DOHH2 (cell line): Measurements from ENCODE around the gene NUTM1.

ENCODE experiments used
- H3F3A ChIP-seq: fragments of 200-600 bp; sonication (generic), shearing (Covaris generic); 2 replicates; pipeline ENCODE4 v1.6.0; 2016; ENCODE audit warnings: antibody characterized with exemption, mild to moderate bottlenecking; ENCODE audit not compliant: control insufficient read depth, insufficient read depth
- H3K27ac ChIP-seq: fragments of 200-600 bp; sonication (generic); 2 replicates; pipeline ENCODE4 v1.5.1; 2014; ENCODE audit warnings: low read depth, mild to moderate bottlenecking, low read length, moderate library complexity
- H3K27me3 ChIP-seq: fragments of 200-600 bp; sonication (generic); 2 replicates; pipeline ENCODE4 v1.6.1; 2014; ENCODE audit warnings: mild to moderate bottlenecking, low read length, mixed read lengths; ENCODE audit not compliant: control insufficient read depth
- H3K36me3 ChIP-seq: fragments of 200-600 bp; sonication (generic); 2 replicates; pipeline ENCODE4 v1.6.1; 2014; ENCODE audit warnings: mild to moderate bottlenecking, low read length, moderate library complexity, mixed read lengths; ENCODE audit not compliant: control insufficient read depth
- H3K4me1 ChIP-seq: fragments of 200-600 bp; sonication (generic); 2 replicates; pipeline ENCODE4 v1.6.1; 2014; ENCODE audit warnings: mild to moderate bottlenecking, low read length, mixed read lengths; ENCODE audit not compliant: control insufficient read depth
- H3K4me2 ChIP-seq: fragments of 200-600 bp; sonication (generic); 2 replicates; pipeline ENCODE4 v1.6.0; 2014; ENCODE audit warnings: mild to moderate bottlenecking, low read length, moderate library complexity
- H3K4me3 ChIP-seq: fragments of 200-600 bp; sonication (generic); 2 replicates; pipeline ENCODE4 v1.5.1; 2014; ENCODE audit warnings: mild to moderate bottlenecking, low read length, mixed read lengths
- H3K79me2 ChIP-seq: fragments of 200-600 bp; sonication (generic); 2 replicates; pipeline ENCODE4 v1.6.1; 2014; ENCODE audit warnings: mild to moderate bottlenecking, low read length, mixed read lengths; ENCODE audit not compliant: control insufficient read depth
- H3K9me2 ChIP-seq: fragments of 200-600 bp; sonication (generic); replicated peaks from 2 replicates; pipeline ENCODE4 v1.6.1; 2014; ENCODE audit warnings: mild to moderate bottlenecking, low read length, mixed read lengths; ENCODE audit not compliant: control insufficient read depth
- H3K9me3 ChIP-seq: fragments of 200-600 bp; sonication (generic); 2 replicates; pipeline ENCODE4 v1.6.1; 2014; ENCODE audit warnings: antibody characterized with exemption, low read length, mixed read lengths; ENCODE audit not compliant: control insufficient read depth, insufficient read depth
- H4K20me1 ChIP-seq: fragments of 200-600 bp; sonication (generic); 2 replicates; pipeline ENCODE4 v1.6.0; 2014; ENCODE audit warnings: low read depth, mild to moderate bottlenecking, antibody characterized with exemption, low read length, moderate library complexity; ENCODE audit not compliant: control insufficient read depth, insufficient read depth
- CTCF ChIP-seq: fragments of 200-600 bp; sonication (generic); IDR thresholded peaks from one replicate; pipeline ENCODE4 v1.5.1; 2014; ENCODE audit warnings: antibody characterized with exemption, mild to moderate bottlenecking, low read depth, low read length; ENCODE audit not compliant: poor library complexity, severe bottlenecking
- EZH2phosphoT487 ChIP-seq: fragments of 200-600 bp; sonication (generic); IDR thresholded peaks from 2 replicates; pipeline ENCODE4 v1.6.1; 2017; ENCODE audit warnings: borderline replicate concordance, mild to moderate bottlenecking, antibody characterized with exemption, low read length, moderate library complexity, mixed read lengths

Gene NUTM1, protein sequence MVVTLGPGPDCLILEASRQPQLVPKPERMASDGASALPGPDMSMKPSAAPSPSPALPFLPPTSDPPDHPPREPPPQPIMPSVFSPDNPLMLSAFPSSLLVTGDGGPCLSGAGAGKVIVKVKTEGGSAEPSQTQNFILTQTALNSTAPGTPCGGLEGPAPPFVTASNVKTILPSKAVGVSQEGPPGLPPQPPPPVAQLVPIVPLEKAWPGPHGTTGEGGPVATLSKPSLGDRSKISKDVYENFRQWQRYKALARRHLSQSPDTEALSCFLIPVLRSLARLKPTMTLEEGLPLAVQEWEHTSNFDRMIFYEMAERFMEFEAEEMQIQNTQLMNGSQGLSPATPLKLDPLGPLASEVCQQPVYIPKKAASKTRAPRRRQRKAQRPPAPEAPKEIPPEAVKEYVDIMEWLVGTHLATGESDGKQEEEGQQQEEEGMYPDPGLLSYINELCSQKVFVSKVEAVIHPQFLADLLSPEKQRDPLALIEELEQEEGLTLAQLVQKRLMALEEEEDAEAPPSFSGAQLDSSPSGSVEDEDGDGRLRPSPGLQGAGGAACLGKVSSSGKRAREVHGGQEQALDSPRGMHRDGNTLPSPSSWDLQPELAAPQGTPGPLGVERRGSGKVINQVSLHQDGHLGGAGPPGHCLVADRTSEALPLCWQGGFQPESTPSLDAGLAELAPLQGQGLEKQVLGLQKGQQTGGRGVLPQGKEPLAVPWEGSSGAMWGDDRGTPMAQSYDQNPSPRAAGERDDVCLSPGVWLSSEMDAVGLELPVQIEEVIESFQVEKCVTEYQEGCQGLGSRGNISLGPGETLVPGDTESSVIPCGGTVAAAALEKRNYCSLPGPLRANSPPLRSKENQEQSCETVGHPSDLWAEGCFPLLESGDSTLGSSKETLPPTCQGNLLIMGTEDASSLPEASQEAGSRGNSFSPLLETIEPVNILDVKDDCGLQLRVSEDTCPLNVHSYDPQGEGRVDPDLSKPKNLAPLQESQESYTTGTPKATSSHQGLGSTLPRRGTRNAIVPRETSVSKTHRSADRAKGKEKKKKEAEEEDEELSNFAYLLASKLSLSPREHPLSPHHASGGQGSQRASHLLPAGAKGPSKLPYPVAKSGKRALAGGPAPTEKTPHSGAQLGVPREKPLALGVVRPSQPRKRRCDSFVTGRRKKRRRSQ

DNA sequence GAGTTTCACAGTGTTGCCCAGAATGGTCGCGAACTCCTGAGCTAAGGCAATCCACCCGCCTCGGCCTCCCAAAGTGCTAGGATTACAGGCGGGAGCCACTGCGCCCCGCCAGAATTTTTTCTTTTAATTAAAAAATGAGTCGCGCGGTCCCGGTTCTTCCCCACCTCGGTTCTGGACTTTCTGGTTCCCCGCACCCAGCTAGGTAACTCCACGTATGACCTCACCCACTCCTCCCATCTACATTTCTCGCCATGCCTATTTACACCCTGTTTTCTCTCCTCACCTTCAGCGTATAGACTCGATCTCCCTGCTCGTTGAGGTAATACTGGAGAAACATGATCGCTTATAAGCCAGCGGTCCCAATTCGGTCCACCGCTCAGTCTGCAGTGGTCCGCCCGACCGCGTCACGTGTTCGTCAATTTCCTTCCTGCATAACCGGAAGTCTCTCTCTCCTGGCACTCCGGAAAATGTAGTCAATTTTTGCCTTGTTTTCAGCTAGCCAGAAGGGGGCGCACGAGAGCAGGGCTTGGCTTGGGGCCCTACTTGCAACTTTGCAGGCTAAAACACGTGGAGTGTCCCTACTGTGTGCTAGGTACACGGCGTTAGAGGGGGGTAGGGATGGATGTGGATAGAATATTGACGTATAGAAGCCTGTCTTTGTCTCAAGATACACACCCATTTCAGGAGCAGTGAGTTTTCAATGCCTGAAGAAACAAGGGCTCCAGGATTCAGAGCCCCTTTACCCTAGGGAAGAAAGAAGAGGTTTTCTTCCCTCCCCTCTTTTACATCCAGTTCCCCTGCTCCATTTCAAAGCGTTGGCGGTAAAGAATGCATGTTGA is at the start of gene NUTM1, which contains the start of gene NOP10:
NUTM1 (plus strand) TSS at position 579 of the 839 bp plus-strand sequence. CDS start 382 bp downstream, outside the sequence.
NOP10 (minus strand) TSS at position 400 of the 839 bp plus-strand sequence; CDS start at position 337, 63 bp downstream.
- Histone ChIP-seq H3K27me3 (0 out of 2 replicates have a peak, but pooled peaks cover 2% of the 10 kb centered on the region), H3K4me2 (peak within 1 kb of the TSS; percentile 62), H3K79me2 (peaks cover 27% of the 10 kb centered on the region), H3K27ac (peak within 1 kb of the TSS; percentile 78), H3K4me1 (peaks cover 26% of the 10 kb centered on the region), H3K9me2 (no peaks in the 10 kb centered on the region), H3K4me3 (peak within 1 kb of the TSS; percentile 98), H3F3A (peaks cover 23% of the 10 kb centered on the region), H4K20me1 (no peaks in the 10 kb centered on the region), H3K9me3 (no peaks in the 10 kb centered on the region), H3K36me3 (peaks cover 30% of the 10 kb centered on the region)
- TF ChIP-seq EZH2phosphoT487 = no peak
- TF ChIP-seq CTCF = peak; percentile 92

- no peak overlapping the region for H3K27ac ChIP-seq
Observed at GRCh38 chr15:34297059-34297458, 46.1 kb upstream of the NUTM1 start.

More at GRCh38 chr15:34297059-34297458, 46.1 kb upstream of the NUTM1 start:
- Histone ChIP-seq H3K9me3 (no peaks in the 10 kb centered on the region), H3K79me2 (no peaks in the 10 kb centered on the region), H3K4me3 (no peak overlapping the region), H4K20me1 (no peaks in the 10 kb centered on the region), H3K4me1 (peaks cover 7% of the 10 kb centered on the region), H3K27me3 (no peaks in the 10 kb centered on the region), H3K36me3 (no peaks in the 10 kb centered on the region), H3K9me2 (no peaks in the 10 kb centered on the region), H3F3A (no peaks in the 10 kb centered on the region), H3K4me2 (no peak overlapping the region)
- no peak for TF ChIP-seq CTCF
- no peak for TF ChIP-seq EZH2phosphoT487
